NCI-H2081 treated with DMSO at 0.1 percent for 48 hours (cell line): ENCODE results near the gene MRPL37.

Experiments used
- DNase-seq: peaks from one replicate; lab custom pipeline; 2025; lab: John Stamatoyannopoulos, UW

Gene MRPL37

GRCh38 chr1:54265126-54265525 lies 65.2 kb downstream of the MRPL37 start:
- no peak for DNase-seq

GRCh38 chr1:54265659-54266058 lies 65.7 kb downstream of the MRPL37 start:
- no peak for DNase-seq

- no peak for DNase-seq
Observed at GRCh38 chr1:54266195-54266594, 66.2 kb downstream of the MRPL37 start.

GRCh38 chr1:54266908-54267307 lies 66.9 kb downstream of the MRPL37 start:
- no peak for DNase-seq
